GM08714 (cell line): ENCODE data around the gene RNPS1.

Experiments
- H3K4me3 ChIP-seq: fragments of 200-500 bp; sonication (Bioruptor generic); 2 replicates; pipeline ENCODE4 v1.5.1; 2014; ENCODE audit warnings: mild to moderate bottlenecking, low read length, inconsistent platforms
- ZNF274 ChIP-seq: IDR thresholded peaks from 2 replicates; pipeline ENCODE4 v1.6.1; 2012; ENCODE audit warnings: mild to moderate bottlenecking, low read depth, low read length

The RNPS1 gene, protein sequence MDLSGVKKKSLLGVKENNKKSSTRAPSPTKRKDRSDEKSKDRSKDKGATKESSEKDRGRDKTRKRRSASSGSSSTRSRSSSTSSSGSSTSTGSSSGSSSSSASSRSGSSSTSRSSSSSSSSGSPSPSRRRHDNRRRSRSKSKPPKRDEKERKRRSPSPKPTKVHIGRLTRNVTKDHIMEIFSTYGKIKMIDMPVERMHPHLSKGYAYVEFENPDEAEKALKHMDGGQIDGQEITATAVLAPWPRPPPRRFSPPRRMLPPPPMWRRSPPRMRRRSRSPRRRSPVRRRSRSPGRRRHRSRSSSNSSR

DNA sequence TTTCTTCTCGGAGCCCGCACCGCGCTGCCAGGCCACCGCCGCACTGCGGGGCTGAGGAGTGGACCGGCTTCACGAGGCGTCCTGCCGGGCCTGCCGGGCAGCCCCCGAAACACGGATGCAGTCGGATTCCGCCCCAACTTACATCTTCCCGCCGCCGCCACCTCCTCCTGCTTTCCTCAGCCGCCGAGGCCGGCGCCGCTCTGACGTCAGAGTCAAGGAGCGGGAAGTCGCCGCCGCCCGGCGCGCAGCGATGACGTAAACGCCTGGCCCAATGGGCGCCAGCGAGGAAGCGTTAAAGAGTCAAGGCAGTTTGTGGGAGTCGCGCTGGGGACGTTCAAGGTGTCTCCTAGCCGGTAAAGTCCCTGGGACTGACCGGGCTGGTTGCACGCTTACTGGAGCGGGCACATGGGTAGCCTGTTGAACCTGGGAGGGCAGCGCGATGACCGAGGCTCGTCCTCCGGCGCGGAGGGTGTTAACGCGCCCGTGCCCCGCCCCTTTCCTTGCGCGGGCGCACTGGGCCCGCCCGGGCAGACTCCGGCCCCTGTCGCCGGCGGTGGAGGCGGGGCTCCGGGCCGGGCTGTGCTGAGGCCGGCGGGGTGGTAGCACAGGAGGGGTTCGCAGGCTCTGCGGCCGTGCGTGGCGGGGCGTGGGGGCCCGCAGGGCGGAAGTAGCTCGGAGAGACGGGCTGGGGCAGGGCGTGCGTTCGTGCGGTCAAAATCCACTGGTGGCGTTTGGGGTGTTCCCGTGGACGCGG is at the start of gene RNPS1:
Gene RNPS1, minus strand, starts transcription at position 214 of the 754 bp plus-strand sequence. CDS start 3,483 bp downstream, outside the sequence.
- H3K4me3 ChIP-seq = peak within 1 kb of the TSS; percentile 75
- no peak for TF ChIP-seq ZNF274

DNA sequence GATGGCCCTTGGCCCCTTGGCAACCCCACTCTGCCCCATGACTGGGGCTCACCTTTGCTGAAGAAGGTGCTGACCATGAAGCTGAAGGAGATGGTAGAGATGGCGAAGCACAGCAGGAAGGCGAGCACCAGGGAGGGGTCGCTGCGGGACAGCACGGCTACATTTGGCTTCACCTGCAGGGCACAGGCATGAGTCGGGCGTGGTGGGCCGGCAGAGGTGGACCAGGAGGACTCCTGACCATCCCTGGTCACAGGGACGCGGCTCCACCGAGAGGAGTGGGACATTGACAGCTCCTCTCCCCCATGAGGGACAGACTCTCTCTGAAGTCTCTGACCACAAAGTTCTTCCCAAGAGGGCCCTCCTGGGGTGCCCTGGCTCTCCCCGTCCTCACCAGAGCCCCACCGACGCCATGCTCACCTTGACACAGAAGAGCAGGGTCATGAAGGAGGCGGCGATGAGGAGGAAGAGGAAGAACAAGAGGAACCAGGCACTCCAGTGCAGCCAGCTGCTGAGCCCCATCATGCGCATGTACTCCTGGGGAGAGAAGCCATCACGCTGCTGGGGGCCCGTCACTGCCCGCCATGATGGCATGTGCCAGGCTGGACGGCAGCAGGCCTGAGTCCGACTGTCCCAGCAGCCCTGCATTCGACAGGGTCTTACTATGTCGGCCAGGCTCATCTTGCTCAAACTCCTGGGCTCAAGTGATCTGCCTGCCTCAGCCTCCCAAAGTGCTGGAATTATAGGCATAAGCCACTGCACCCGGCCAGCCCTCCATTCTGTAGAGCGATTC is 49.5 kb upstream of the RNPS1 start:
- H3K4me3 ChIP-seq = no peak overlapping the region
- TF ChIP-seq ZNF274 = no peak

DNA sequence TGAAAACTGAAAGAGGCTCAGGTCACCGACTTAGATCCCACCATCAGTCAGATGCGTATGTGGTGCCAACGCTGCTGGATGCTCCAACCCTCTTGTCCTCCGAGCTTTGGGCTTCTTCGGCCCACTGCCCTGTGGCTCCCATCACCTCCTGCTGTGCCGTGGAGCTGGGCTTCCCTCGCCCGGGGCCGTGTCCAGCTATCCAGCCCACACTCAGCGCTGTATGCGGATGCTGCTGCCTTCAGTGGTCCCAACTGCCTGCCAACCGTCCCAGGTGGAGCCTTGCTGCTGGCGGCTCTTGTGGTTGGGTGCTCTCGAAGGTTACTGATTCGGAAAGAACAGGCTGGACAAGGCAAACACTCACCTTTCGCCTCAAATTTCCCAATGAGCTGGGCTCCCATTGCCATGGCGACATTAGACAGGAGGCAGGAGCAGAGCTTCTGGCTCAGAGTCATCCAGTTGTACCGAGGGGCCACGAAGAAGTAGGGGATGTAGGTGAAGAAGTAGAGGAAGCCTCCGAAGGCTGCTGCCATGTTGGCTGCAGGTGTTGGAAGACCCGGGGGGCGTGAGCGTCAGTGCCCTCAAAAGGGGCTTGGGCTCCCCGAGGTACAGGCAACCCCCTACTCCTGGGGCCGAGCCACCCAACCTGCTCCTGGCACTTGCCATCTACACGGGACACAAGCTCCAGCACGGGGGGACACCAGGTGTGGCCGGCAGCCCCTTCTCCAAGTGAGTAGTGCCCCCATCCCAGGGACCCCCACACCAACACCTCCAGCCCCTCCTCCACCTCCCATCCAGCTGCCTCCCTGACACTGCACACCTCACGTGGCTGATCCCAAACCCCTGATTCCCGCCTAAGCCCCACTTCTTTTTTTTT is 40.4 kb upstream of the RNPS1 start:
- no peak overlapping the region for H3K4me3 ChIP-seq
- no peak for TF ChIP-seq ZNF274

DNA sequence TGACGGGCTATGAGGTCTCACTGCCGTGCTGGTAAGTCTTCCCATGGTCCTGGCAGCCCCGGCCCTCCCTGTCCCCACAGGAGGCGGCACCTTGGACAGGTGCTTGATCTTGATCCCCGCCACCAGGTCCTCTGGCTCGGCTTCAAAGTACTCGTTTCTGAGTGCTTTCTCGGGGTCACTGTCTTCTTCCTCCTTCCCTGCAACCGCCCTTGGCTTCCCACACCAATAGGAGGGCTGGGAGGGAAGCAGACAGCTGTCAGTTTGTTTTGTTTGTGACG is 31.9 kb upstream of the RNPS1 start:
- no peak overlapping the region for H3K4me3 ChIP-seq
- TF ChIP-seq ZNF274 = no peak

DNA sequence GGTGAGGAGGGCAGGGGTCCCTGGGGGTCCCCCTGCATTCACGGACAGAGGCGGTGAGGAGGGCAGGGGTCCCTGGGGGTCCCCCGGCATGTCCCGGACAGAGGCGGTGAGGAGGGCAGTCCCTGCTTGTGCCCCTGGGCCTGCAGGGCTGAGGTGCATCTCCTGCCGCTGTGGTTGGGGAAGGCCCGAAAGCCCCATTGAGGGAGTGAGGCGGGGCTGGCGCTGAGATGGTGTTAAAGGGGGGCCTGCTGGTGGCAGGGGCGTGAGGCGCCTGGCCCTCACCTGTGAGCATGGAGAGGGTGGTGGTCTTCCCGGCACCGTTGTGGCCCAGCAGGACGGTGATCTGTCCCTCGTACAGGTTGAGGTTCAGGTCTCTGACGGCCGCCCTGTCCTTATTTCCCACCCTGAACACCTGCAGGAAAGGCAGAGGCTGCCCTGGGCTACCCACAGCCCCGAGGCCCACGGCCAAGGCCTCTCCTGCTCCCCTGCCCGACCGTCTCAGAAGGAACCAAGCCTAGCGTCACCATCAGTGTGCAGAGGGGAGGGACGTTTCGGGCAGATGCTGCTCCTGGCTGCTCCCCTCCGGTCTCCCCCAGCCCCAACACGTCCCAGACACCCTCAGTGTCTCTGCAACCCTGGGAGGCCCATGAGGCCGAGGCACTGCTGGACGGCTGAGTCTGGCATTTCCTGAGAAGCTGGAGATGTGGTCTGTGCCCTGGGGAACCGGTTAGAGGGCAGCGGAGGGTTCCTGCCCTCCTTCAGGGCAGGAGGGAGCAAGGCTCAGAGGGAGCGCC is 31.4 kb upstream of the RNPS1 start:
- no peak for TF ChIP-seq ZNF274
- H3K4me3 ChIP-seq = no peak overlapping the region

DNA sequence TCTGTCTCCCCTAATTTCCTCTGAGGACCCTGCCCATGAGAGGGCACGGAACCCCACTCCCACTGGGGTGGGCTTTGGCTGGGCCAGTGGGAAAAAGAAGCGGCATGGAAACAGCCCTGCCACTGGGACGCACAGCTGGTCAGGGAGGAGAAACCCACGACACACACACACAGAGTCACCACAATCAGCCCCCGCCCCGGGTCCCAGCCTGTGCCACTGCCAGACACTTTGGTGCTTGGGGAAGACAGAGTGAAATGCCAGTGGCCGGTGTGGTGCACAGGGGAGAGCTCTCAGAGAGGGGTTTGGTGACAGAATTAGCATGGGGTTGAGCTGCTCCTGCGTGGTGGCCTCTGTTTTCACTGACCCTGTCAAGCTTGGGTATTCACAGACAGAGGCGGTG is 30.7 kb upstream of the RNPS1 start:
- TF ChIP-seq ZNF274 = no peak
- H3K4me3 ChIP-seq = no peak overlapping the region

DNA sequence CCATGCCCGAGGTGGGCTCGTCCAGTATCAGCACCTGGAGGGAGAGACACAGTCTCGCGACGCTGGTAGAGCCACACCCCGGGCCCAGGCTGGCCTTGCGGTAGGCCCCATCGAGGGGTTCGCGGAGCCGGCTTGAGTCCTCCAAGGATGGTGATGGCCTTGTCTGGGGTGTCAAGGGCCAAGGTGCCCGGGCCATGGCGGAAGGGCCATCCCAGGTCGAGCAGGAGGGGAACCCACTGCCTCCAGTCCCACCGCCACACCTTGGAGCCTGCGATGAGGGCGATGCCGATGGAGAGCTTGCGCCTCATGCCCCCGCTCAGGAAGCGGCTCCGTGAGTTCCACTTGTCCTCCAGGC is 29.6 kb upstream of the RNPS1 start:
- no peak overlapping the region for H3K4me3 ChIP-seq
- no peak for TF ChIP-seq ZNF274

DNA sequence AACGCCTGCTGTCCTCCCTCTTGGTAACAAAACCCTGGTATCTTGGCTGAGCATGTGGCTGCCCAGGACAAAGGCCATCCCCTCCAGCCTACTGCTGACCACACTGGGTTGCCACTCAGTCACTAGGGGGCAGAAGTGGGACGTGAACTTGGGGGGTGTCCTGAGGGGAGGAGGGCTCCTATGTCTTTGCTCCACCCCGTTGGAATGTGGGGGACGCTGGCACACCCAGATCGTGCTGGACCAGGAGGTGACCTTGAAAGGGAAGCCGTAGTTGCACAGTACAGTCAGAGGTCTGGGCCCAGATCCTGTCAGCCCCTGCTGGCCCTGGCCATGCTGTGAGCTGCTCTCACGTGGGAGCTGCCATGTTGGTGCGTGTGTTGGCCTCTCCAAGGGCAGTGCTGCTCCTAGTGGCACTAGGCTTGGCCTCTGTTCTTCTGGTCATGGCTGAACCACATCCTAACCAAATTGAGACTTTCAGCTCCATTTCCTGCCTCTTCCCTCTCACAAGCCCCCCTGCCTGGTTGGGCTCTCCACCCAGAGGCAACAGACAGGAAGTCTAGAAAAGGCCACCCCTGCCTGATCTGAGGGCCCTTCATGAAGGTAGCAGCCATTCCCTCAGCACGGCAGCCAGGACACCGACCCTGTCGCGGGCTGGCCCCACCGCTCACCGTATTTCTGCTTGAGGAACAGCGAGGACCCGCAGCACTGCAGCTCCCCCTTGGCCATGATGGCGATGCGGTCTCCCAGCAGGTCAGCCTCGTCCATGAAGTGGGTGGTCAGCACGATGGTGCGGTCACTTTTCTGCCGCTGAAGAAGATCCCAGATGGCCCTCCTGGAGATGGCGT is 29.0 kb upstream of the RNPS1 start:
- no peak for TF ChIP-seq ZNF274
- no peak overlapping the region for H3K4me3 ChIP-seq

DNA sequence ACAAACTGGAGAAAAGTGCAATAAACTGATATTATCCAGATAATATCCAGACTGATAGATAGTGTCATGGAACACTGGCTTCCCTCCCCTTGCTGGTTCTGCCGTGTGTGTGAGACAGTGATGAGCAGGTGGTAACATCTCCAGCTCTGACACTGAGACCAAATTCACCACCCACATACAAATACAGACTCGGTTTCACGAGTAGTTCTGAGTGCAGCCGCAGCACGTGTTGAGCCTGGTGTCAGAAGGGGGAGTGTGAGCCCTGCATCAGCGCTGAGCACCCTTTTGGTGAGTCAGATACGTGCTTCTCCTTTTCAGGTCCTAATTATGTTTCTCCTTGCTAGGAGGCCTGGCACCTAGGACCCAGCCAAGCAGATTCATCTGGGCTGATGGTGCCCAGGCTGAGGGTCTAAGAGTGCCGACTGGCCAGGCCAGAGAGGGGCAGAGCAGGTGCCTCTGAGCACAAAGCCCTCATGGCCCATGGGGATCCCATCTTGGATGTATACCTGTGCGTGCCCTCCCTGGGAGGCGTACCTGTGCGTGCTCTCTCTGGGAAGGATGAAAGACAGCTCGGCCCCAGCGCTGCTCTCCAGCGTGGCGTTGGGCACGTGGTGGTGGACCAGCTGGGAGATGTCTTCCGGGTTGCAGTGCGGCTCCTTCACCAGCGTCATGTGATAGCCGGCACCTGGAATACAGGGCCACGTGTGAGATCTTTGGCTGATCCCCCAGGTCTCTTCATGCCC is 27.3 kb upstream of the RNPS1 start:
- no peak for TF ChIP-seq ZNF274
- H3K4me3 ChIP-seq = no peak overlapping the region

DNA sequence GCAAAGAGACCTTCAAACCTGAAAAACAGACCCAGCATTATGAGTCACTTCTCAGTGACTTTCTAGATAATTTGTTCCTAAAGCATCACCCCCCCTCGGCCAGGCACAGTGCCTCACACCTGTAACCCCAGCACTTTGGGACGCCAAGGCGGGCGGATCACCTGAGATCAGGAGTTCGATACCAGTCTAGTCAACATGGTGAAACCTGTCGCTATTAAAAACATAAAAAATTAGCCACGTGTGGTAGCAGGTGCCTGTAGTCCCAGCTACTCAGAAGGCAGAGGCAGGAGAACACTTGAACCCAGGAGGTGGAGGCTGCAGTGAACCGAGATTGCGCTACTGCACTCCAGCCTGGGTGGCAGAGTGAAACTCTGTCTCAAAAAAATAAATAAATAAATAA is 24.3 kb upstream of the RNPS1 start:
- no peak for TF ChIP-seq ZNF274

DNA sequence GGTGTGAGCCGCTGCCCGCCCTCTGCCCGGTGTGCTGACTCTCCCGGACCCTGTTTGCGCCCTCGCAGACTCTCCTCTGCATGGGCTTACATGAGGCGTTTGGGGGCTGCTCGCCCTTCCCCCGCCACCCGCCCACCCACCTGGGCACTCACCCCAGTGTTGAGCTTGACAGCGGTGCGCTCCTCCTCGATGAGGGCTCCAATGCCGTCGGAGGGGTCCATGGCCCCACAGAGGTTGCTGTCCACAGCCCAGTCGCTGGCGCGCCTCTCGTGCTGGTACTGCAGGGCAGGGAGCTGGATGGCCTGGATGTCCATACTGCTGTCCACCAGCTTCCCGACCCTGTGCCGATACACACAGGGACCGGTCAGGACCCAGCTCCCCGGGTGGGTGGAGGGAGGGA is 21.4 kb upstream of the RNPS1 start:
- no peak for TF ChIP-seq ZNF274

More for the DNA sequence above, 24.3 kb upstream of the RNPS1 start:
- no peak overlapping the region for H3K4me3 ChIP-seq

DNA sequence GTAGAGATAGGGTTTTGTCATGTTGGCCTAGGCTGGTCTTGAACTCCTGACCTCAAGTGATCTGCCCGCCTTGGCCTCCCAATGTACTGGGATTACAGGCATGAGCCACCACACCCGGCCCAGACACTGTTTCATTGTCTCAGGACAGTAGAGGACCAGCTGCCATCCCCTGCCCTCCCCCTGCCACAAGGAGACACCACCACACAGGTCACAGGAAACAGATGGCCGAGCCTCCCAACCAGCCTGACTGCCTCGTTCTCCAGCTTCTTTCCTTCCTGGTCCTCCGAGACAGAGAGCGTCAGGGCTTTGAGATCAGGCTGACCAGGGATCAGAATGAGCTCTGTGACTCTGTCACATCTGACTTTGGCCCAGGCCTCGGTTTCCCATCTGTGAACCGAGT is 20.8 kb upstream of the RNPS1 start:
- H3K4me3 ChIP-seq = no peak overlapping the region
- TF ChIP-seq ZNF274 = no peak

More for the DNA sequence above, 21.4 kb upstream of the RNPS1 start:
- no peak overlapping the region for H3K4me3 ChIP-seq
